Lung (tissue), 12 donors: ENCODE data around the gene ERBIN. TPM values are rescaled to one million over a fixed set of nuclear protein-coding genes. Genes with fewer than 3 reads are reported as not detected.

Experiments used
- ATAC-seq: fragments of 200-7000 bp; cut with Tn5 transposase; one replicate; pipeline ENCODE4 v1.9.1; 2020; ENCODE audit warnings: moderate number of reproducible peaks; ENCODE audit not compliant: insufficient read depth, low FRiP score
- DNase-seq, 3 donors: peaks; one replicate each; pipeline ENCODE4 v3.0.0-alpha.2; 2013 to 2017
- H3K27ac ChIP-seq, 2 donors: one replicate each; pipeline ENCODE4 v1.5.1; 2013; ENCODE audit warnings: mild to moderate bottlenecking in 2 of 2, moderate library complexity in 2 of 2, control low read depth in 1 of 2, inconsistent platforms in 1 of 2, low read depth in 1 of 2, low read length in 1 of 2
- H3K27me3 ChIP-seq, 3 donors: one replicate each; pipeline ENCODE4 v1.5.1; 2013; ENCODE audit warnings: low read length in 2 of 3; ENCODE audit not compliant: control insufficient read depth in 3 of 3, insufficient read depth in 3 of 3
- H3K36me3 ChIP-seq, 4 donors: one replicate each; pipeline ENCODE4 v1.5.1; 2013; ENCODE audit warnings: low read length in 4 of 4, mild to moderate bottlenecking in 1 of 4, moderate library complexity in 1 of 4; ENCODE audit not compliant: control insufficient read depth in 4 of 4, insufficient read depth in 4 of 4
- H3K4me1 ChIP-seq, 5 donors: one replicate each; pipeline ENCODE4 v1.5.1; 2013; ENCODE audit warnings: low read length in 5 of 5, mild to moderate bottlenecking in 2 of 5, moderate library complexity in 1 of 5; ENCODE audit not compliant: control insufficient read depth in 5 of 5, insufficient read depth in 5 of 5
- H3K4me3 ChIP-seq: one replicate; pipeline ENCODE4 v1.5.1; 2013; ENCODE audit warnings: mild to moderate bottlenecking, control low read depth, moderate library complexity
- H3K9ac ChIP-seq, 2 donors: one replicate each; pipeline ENCODE4 v1.5.1; 2013; ENCODE audit warnings: low read length in 2 of 2, control low read depth in 1 of 2; ENCODE audit not compliant: insufficient read depth in 1 of 2
- H3K9me3 ChIP-seq, 4 donors: one replicate each; pipeline ENCODE4 v1.5.1; 2013; ENCODE audit warnings: low read length in 3 of 4, mild to moderate bottlenecking in 1 of 4, moderate library complexity in 1 of 4; ENCODE audit not compliant: control insufficient read depth in 4 of 4, insufficient read depth in 3 of 4
- WGBS, 2 donors: extraction: QIAGEN DNeasy Blood & Tissue Kit; methylation state at CpG; one replicate each; pipeline ENCODE4 v1.1.7; 2013; 5-methylcytosine and 5-hydroxymethylcytosine counted together
- polyA plus RNA-seq, 2 donors: library from polyadenylated mRNA; stranded (reverse); fragments of 200-250 nt; gene quantifications; one replicate each; pipeline ENCODE4 v1.2.1, GENCODE V29; 2013
- total RNA-seq, 2 donors: library from RNA; depleted of rRNA in 1 of 2; stranded (reverse); fragments of >200 nt in 1 of 2; gene quantifications; one replicate each; pipeline ENCODE4 v1.2.1, GENCODE V29; 2014 to 2021
- TF ChIP-seq, protein P1 (sequence below): IDR thresholded peaks from 2 replicates; pipeline ENCODE4 v1.5.1; 2012; ENCODE audit warnings: mild to moderate bottlenecking; ENCODE audit errors: control extremely low read depth, extremely low read depth
- donor health status: control.
- donor health status: control.
- donor health status: Bipolar disorder and iron deficiency.
- donor health status: healthy.
- donor health status: DM: yes; HTN: yes; CAD: no.

Gene ERBIN
- total and polyA plus RNA-seq, 4 donors: 13.8 to 235 (median 41.9) TPM

DNA sequence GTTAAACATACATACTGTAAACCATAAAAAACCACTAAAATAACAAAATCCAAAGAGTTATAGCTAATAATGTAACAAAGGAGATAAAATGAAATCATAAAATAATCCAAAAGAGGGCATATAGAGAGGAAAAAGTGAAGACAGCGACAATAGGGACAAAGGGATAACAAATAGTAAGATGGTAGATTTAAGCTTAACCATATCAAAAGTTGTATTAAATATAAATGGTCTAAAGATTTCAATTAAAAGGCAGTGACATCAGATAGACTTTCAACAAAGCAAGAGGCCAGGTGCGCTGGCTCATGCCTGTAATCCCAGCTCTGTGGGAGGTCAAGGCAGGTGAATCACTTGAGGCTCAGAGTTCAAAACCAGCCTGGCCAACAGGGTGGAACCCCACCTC, 163.0 kb downstream of the ERBIN start:
- Histone ChIP-seq H3K9ac (no peak overlapping the region), H3K27me3 (no peaks in the 10 kb centered on the region), H3K4me3 (no peak overlapping the region), H3K9me3 (peaks cover 0 to 5% (median 4%) of the 10 kb centered on the region in 4 donors), H3K27ac (no peak overlapping the region), H3K4me1 (no peaks in the 10 kb centered on the region), H3K36me3 (peaks cover 0 to 5% (median 4%) of the 10 kb centered on the region in 4 donors)
- WGBS, 2 donors: 95 to 98% methylated on average over 2 of the region's 2 CpGs
- no peak for DNase-seq
- no peak for ATAC-seq
- TF ChIP-seq, protein P1, sequence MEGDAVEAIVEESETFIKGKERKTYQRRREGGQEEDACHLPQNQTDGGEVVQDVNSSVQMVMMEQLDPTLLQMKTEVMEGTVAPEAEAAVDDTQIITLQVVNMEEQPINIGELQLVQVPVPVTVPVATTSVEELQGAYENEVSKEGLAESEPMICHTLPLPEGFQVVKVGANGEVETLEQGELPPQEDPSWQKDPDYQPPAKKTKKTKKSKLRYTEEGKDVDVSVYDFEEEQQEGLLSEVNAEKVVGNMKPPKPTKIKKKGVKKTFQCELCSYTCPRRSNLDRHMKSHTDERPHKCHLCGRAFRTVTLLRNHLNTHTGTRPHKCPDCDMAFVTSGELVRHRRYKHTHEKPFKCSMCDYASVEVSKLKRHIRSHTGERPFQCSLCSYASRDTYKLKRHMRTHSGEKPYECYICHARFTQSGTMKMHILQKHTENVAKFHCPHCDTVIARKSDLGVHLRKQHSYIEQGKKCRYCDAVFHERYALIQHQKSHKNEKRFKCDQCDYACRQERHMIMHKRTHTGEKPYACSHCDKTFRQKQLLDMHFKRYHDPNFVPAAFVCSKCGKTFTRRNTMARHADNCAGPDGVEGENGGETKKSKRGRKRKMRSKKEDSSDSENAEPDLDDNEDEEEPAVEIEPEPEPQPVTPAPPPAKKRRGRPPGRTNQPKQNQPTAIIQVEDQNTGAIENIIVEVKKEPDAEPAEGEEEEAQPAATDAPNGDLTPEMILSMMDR: no peak

DNA sequence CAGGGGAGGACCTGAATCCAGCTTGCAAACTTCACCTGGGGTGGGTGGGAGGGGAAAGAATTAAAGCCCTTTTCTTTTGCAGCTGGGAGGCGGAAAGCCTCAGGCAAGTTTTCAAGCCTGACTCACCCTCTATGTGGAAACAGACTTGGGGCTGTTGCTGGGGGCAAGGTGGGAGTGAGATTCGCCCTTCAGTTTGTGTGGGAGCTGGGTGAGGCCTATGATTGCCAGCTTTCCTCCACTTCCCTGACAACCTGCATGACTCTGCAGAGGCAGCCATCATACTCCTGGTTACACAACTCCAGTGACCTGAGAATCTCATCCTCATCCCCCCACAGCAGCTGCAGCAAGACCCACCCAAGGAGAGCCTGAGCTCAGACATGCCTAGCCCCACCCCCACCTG, 174.5 kb downstream of the ERBIN start:
- Histone ChIP-seq H3K9me3 (peaks cover 0 to 13% (median 6%) of the 10 kb centered on the region in 4 donors), H3K27ac (no peak overlapping the region), H3K4me1 (no peaks in the 10 kb centered on the region), H3K36me3 (no peaks in the 10 kb centered on the region), H3K9ac (no peak overlapping the region), H3K27me3 (no peaks in the 10 kb centered on the region), H3K4me3 (no peak overlapping the region)
- DNase-seq (no peak), ATAC-seq (no peak)
- 94 to 100% methylated on average over 2 of the region's 2 CpGs for WGBS, 2 donors
- TF ChIP-seq, protein P1: no peak

DNA sequence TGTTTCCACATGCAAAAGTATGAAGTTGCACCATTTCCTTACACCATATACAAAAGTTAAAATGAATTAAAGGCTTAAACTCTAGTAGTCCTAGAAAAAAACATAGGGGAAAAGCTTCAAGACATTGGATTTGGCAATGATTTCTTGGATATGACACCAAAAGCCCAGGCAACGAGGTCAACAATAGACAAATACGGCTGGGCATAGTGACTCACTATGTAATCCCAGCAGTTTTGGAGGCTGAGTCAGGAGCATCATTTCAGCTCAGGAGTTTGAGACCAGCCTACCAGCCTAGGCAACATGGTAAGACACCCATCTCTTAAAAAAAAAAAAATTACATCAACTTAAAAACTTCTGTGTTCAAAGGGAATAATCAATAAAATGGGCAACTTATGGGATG, 186.8 kb downstream of the ERBIN start:
- TF ChIP-seq, protein P1: no peak
- Histone ChIP-seq H3K9ac (no peak overlapping the region), H3K4me3 (no peak overlapping the region), H3K4me1 (no peaks in the 10 kb centered on the region), H3K9me3 (peaks cover 0 to 2% (median 0%) of the 10 kb centered on the region in 4 donors), H3K27me3 (no peaks in the 10 kb centered on the region), H3K36me3 (no peaks in the 10 kb centered on the region), H3K27ac (no peak overlapping the region)
- WGBS, 2 donors: 90 to 93% methylated on average over 2 of the region's 2 CpGs
- DNase-seq: no peak
- ATAC-seq: no peak

DNA sequence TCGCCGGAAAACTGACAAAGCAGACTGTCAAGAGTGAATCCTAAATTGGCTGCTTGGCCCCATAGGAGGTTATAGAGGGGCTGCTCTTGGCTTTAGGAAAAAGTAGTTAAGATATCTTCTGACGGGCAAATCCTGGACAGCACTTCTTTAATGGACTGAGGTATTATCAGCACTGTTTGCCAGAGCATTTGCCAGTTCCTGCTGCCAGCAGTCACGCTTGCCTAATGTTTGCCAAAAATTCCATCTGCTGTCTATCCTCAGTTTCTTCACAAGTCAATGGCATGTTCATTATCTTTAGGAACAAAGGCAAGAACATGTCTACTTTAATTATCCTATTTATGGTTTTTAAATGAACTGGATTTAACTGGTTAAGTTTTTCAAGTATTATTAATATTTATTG, 191.9 kb downstream of the ERBIN start:
- H3K27ac ChIP-seq: no peak overlapping the region
- no peaks in the 10 kb centered on the region for H3K36me3 ChIP-seq
- no peaks in the 10 kb centered on the region for H3K4me1 ChIP-seq
- peaks cover 0 to 2% (median 0%) of the 10 kb centered on the region in 4 donors for H3K9me3 ChIP-seq
- WGBS, 2 donors: 81 to 91% methylated on average over 4 of the region's 4 CpGs
- H3K9ac ChIP-seq: no peak overlapping the region
- DNase-seq (no peak), ATAC-seq (no peak)
- H3K27me3 ChIP-seq: no peaks in the 10 kb centered on the region
- TF ChIP-seq, protein P1: no peak
- H3K4me3 ChIP-seq: no peak overlapping the region
